A549 (cell line): ENCODE results near the gene EPHB1. TPM values are rescaled to one million over a fixed set of nuclear protein-coding genes. Genes with fewer than 3 reads are reported as not detected.
"Not testable (repeated sequence)": the region's sequence is repeated elsewhere in the genome, so short reads cannot be mapped to it uniquely, and the experiment has no call there.

ENCODE experiments used
- ATAC-seq, 2 experiments: fragments of 200-7000 bp in 1 of 2; fragments of >200 bp in 1 of 2; cut with Nextera tagmentation in 1 of 2; cut with Tn5 transposase in 1 of 2; 3 replicates each; pipeline versions ENCODE4 v1.8.0 to v1.9.1; 2018 to 2020; ENCODE audit warnings: mild to moderate bottlenecking in 1 of 2, moderate library complexity in 1 of 2
- CTCF ChIA-PET: fragments of 300-600 bp; sonication (Branson Sonifier 250); formaldehyde crosslinking; extraction: SDS; loops from one replicate; lab custom pipeline; 2021; ENCODE audit warnings: antibody characterized with exemption, inconsistent platforms; lab: Yijun Ruan, JAX
- POLR2A ChIA-PET: fragments of 350-600 bp; formaldehyde crosslinking; extraction: SDS; loops from one replicate; lab custom pipeline; 2021; ENCODE audit warnings: antibody characterized with exemption, inconsistent platforms; lab: Yijun Ruan, JAX
- DNase-seq, 2 experiments: peaks; one replicate each; pipeline versions ENCODE4 v3.0.0 to v3.0.0-alpha.2; 2011 to 2016; ENCODE audit warnings: low read depth in 1 of 2, low spot score in 1 of 2
- FAIRE-seq: peaks from 2 replicates; lab custom pipeline; 2011; peaks lifted over from hg19 to GRCh38; lab: Jason Lieb, UNC
- H3K27ac ChIP-seq, 2 experiments: fragments of >200 bp; sonication (Bioruptor Twin); formaldehyde crosslinking; 3 replicates each; pipeline ENCODE4 v1.5.1; 2016 to 2017
- H3K4me1 ChIP-seq: fragments of >200 bp; sonication (Bioruptor Twin); formaldehyde crosslinking; 3 replicates; pipeline ENCODE4 v1.6.1; 2016
- H3K4me2 ChIP-seq: fragments of >200 bp; sonication (Bioruptor Twin); formaldehyde crosslinking; 3 replicates; pipeline ENCODE4 v1.6.1; 2016
- H3K4me3 ChIP-seq: fragments of >200 bp; sonication (Bioruptor Twin); formaldehyde crosslinking; 3 replicates; pipeline ENCODE4 v1.5.1; 2016
- H3K9me3 ChIP-seq: fragments of >200 bp; sonication (Bioruptor Twin); formaldehyde crosslinking; 3 replicates; pipeline ENCODE4 v1.6.1; 2016
- BHLHE40 ChIP-seq: IDR thresholded peaks from 2 replicates; pipeline ENCODE4 v1.6.1; 2012; ENCODE audit warnings: low read depth, low read length, inconsistent platforms
- CBX2 ChIP-seq: fragments of 200-600 bp; sonication (generic); IDR thresholded peaks from 2 replicates; pipeline ENCODE4 v1.6.1; 2016; ENCODE audit warnings: low read depth, mild to moderate bottlenecking, borderline replicate concordance
- CBX8 ChIP-seq: fragments of 200-600 bp; sonication (generic); IDR thresholded peaks from 2 replicates; pipeline ENCODE4 v1.6.1; 2016
- EHF ChIP-seq: fragments of 250-450 bp; sonication (Bioruptor Pico); IDR thresholded peaks from 2 replicates; pipeline ENCODE4 v1.5.0; 2020; ENCODE audit warnings: mild to moderate bottlenecking
- EHMT2 ChIP-seq: fragments of 200-600 bp; sonication (generic); IDR thresholded peaks from 2 replicates; pipeline ENCODE4 v1.6.1; 2016; ENCODE audit warnings: antibody characterized with exemption, low read depth, mild to moderate bottlenecking, moderate library complexity
- ESRRA ChIP-seq: fragments of 150-350 bp; IDR thresholded peaks from 2 replicates; pipeline ENCODE4 v1.6.1; 2014; ENCODE audit warnings: mild to moderate bottlenecking, low read length, borderline replicate concordance
- FOSB ChIP-seq: fragments of 250-450 bp; sonication (Bioruptor Pico); IDR thresholded peaks from 2 replicates; pipeline ENCODE4 v1.5.0; 2020; ENCODE audit warnings: mild to moderate bottlenecking, moderate library complexity
- FOSL2 ChIP-seq, 2 experiments: fragments of 450-650 bp in 1 of 2; fragments of >200 bp in 1 of 2; sonication (Bioruptor Twin) in 1 of 2; formaldehyde crosslinking; IDR thresholded peaks; 2 replicates each; pipeline versions ENCODE4 v1.5.0 to v1.6.1; 2016 to 2020; ENCODE audit warnings: mild to moderate bottlenecking in 1 of 2, moderate library complexity in 1 of 2
- FOXS1 ChIP-seq: fragments of 250-450 bp; sonication (Bioruptor Pico); IDR thresholded peaks from 2 replicates; pipeline ENCODE4 v1.5.0; 2020; ENCODE audit warnings: mild to moderate bottlenecking, moderate library complexity
- GATA3 ChIP-seq: IDR thresholded peaks from 2 replicates; pipeline ENCODE4 v1.6.1; 2012; ENCODE audit warnings: borderline replicate concordance
- HDAC2 ChIP-seq: fragments of 200-600 bp; sonication (generic); IDR thresholded peaks from 2 replicates; pipeline ENCODE4 v1.6.1; 2016
- HEYL ChIP-seq: fragments of 250-450 bp; sonication (Bioruptor Pico); IDR thresholded peaks from 2 replicates; pipeline ENCODE4 v1.8.0; 2021; ENCODE audit warnings: mild to moderate bottlenecking, moderate library complexity
- HOXA7 ChIP-seq: fragments of 250-450 bp; sonication (Bioruptor Pico); IDR thresholded peaks from 2 replicates; pipeline ENCODE4 v1.5.0; 2020; ENCODE audit warnings: mild to moderate bottlenecking, moderate library complexity
- HOXB13 ChIP-seq: fragments of 250-450 bp; sonication (Bioruptor Pico); IDR thresholded peaks from 2 replicates; pipeline ENCODE4 v1.5.0; 2020; ENCODE audit warnings: low read depth, mild to moderate bottlenecking, moderate library complexity
- JUNB ChIP-seq: fragments of >200 bp; sonication (Bioruptor Twin); formaldehyde crosslinking; IDR thresholded peaks from 2 replicates; pipeline ENCODE4 v1.6.1; 2016
- NPAS2 ChIP-seq: fragments of 250-450 bp; sonication (Bioruptor Pico); IDR thresholded peaks from 2 replicates; pipeline ENCODE4 v1.8.0; 2022; ENCODE audit warnings: mild to moderate bottlenecking, moderate library complexity, borderline replicate concordance
- POLR2A ChIP-seq: IDR thresholded peaks from 2 replicates; pipeline ENCODE4 v1.6.1; 2012; ENCODE audit warnings: mild to moderate bottlenecking, low read length
- RAD21 ChIP-seq, 2 experiments: fragments of >200 bp in 1 of 2; sonication (Bioruptor Twin) in 1 of 2; formaldehyde crosslinking in 1 of 2; IDR thresholded peaks in 1 of 2; conservative IDR thresholded peaks in 1 of 2; 2 replicates in 1 of 2; 3 replicates in 1 of 2; pipeline ENCODE4 v1.6.1; 2012 to 2018; ENCODE audit warnings: inconsistent platforms in 1 of 2
- RARB ChIP-seq: fragments of 250-450 bp; sonication (Bioruptor Pico); IDR thresholded peaks from 2 replicates; pipeline ENCODE4 v1.8.0; 2021; ENCODE audit warnings: mild to moderate bottlenecking, moderate library complexity
- RFX5 ChIP-seq: fragments of 450-650 bp; IDR thresholded peaks from 2 replicates; pipeline ENCODE4 v1.7.1; 2014; ENCODE audit warnings: antibody characterized with exemption, mild to moderate bottlenecking, moderate library complexity
- RNF2 ChIP-seq: fragments of 200-600 bp; sonication (generic); IDR thresholded peaks from 2 replicates; pipeline ENCODE4 v1.6.1; 2016; ENCODE audit warnings: low read depth, mild to moderate bottlenecking, antibody characterized with exemption, moderate library complexity, borderline replicate concordance
- SREBF2 ChIP-seq: fragments of 450-650 bp; IDR thresholded peaks from 2 replicates; pipeline ENCODE4 v1.6.1; 2014; ENCODE audit warnings: mild to moderate bottlenecking, moderate library complexity
- TFCP2L1 ChIP-seq: fragments of 250-450 bp; sonication (Bioruptor Pico); IDR thresholded peaks from 2 replicates; pipeline ENCODE4 v1.5.0; 2021; ENCODE audit warnings: mild to moderate bottlenecking
- TP53 ChIP-seq: fragments of 250-450 bp; sonication (Bioruptor Pico); IDR thresholded peaks from 2 replicates; pipeline ENCODE4 v1.5.0; 2021; ENCODE audit warnings: mild to moderate bottlenecking, moderate library complexity
- ZSCAN20 ChIP-seq: fragments of 250-450 bp; sonication (Bioruptor Pico); IDR thresholded peaks from 2 replicates; pipeline ENCODE4 v1.8.0; 2022; ENCODE audit warnings: mild to moderate bottlenecking, moderate library complexity
- WGBS: methylation state at CpG from one replicate; pipeline ENCODE4 v1.1.6; 2017; ENCODE audit errors: missing lambda C conversion rate; 5-methylcytosine and 5-hydroxymethylcytosine counted together
- polyA plus RNA-seq, 4 experiments: library from polyadenylated mRNA; depleted of rRNA in 3 of 4; stranded (reverse); fragments of >200 nt; fragmentation: RNase III in 1 of 4; extraction: RNeasy Plus Mini Kit Qiagen cat#74134 plus additional on column Dnase treatment in 1 of 4; gene quantifications; 2 replicates in 3 of 4; 3 replicates in 1 of 4; pipeline ENCODE4 v1.2.3, GENCODE V29; 2011 to 2017
- TF ChIP-seq, protein P1 (sequence below): fragments of 250-450 bp; sonication (Bioruptor Pico); IDR thresholded peaks from 2 replicates; pipeline ENCODE4 v1.5.0; 2021; ENCODE audit warnings: mild to moderate bottlenecking, moderate library complexity, borderline replicate concordance
- TF ChIP-seq, protein P2 (sequence below): fragments of 150-350 bp; IDR thresholded peaks from 2 replicates; pipeline ENCODE4 v1.6.1; 2014; ENCODE audit warnings: low read depth, mild to moderate bottlenecking, low read length
- TF ChIP-seq, protein P3 (sequence below): IDR thresholded peaks from 2 replicates; pipeline ENCODE4 v1.6.1; 2012

Gene EPHB1
- polyA plus RNA-seq, 2 of the 4 experiments (the other 2 are of a cell fraction) = 0.18 to 0.21 TPM

DNA sequence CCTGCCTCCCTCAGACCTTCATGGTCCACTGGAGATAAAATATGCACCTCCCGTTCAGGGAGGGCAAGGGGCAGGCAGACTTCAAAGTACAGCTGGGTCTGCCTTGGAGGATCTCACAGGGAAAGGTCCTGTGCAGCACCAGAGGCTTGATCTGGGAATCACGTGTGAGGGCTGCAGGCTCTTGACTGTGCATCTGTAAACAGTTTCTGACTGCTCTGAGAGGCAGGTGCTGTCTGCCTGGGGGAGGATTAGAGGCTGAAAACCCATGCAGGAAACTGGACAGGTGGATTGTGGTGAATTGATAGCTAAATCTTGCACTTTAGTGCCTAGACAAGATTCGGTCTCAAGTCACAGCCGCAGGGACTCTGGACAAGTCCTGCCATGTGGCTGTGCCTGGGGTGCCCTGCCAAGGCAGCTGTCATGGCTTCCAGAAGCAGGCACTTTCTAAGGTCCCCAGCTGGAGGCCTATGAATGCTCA lies 239.3 kb downstream of the EPHB1 start (continued):
- TF ChIP-seq EHF (CRISPR knock-in tag) = no peak
- TF ChIP-seq, protein P1, sequence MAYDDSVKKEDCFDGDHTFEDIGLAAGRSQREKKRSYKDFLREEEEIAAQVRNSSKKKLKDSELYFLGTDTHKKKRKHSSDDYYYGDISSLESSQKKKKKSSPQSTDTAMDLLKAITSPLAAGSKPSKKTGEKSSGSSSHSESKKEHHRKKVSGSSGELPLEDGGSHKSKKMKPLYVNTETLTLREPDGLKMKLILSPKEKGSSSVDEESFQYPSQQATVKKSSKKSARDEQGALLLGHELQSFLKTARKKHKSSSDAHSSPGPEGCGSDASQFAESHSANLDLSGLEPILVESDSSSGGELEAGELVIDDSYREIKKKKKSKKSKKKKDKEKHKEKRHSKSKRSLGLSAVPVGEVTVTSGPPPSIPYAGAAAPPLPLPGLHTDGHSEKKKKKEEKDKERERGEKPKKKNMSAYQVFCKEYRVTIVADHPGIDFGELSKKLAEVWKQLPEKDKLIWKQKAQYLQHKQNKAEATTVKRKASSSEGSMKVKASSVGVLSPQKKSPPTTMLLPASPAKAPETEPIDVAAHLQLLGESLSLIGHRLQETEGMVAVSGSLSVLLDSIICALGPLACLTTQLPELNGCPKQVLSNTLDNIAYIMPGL (CRISPR knock-in tag) = no peak
- TF ChIP-seq FOXS1 (CRISPR knock-in tag) = no peak

GRCh38 chr3:135034891-135035440 lies 239.9 kb downstream of the EPHB1 start:
- no peak for TF ChIP-seq RAD21 (conservative IDR thresholded peaks at IDR 0.05 in 1 of 2, IDR thresholded peaks at IDR 0.05 in 1 of 2)
- TF ChIP-seq POLR2A = no peak
- no peak for TF ChIP-seq HEYL (CRISPR knock-in tag)
- TF ChIP-seq ESRRA = no peak
- TF ChIP-seq EHMT2 = no peak
- no peak for TF ChIP-seq NPAS2 (CRISPR knock-in tag)
- no peak for TF ChIP-seq RFX5
- no peak for TF ChIP-seq TFCP2L1 (CRISPR knock-in tag)
- no peak for TF ChIP-seq HOXB13 (CRISPR knock-in tag)
- TF ChIP-seq JUNB = no peak
- TF ChIP-seq FOSL2 (IDR thresholded peaks at IDR 0.05) = no peak
- no peak for TF ChIP-seq FOSL2 (CRISPR knock-in tag; IDR thresholded peaks at IDR 0.05)
- no peaks in the 10 kb centered on the region for H3K4me1 ChIP-seq
- 18% methylated on average over 6 of the region's 6 CpGs for WGBS
- FAIRE-seq (no peak), ATAC-seq (no peak), DNase-seq (no peak)
- no peaks in the 10 kb centered on the region for H3K9me3 ChIP-seq
- ChIA-PET POLR2A (no interaction called here), CTCF (no interaction called here)
- no peak overlapping the region for H3K4me2 ChIP-seq
- H3K4me3 ChIP-seq = no peak overlapping the region
- no peak overlapping the region for H3K27ac ChIP-seq

DNA sequence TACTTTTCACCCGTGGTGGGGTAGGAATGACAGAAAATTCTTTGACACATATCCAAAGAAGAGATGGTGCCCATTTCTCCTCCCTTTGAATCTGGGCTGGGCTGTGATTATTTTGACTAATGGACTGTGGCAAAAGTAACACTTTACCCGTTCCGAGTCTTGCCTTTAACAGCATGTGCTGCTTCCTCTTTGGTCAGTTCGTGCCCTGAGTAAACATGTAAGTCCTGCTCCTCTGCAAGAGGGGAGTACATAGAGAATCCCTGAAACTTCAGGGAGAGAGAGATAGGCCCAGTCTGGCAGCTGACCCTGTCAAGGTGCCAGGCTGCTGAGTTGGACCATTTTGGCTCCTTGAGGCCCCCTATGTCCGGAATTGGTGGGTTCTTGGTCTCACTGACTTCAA lies 243.1 kb downstream of the EPHB1 start:
- H3K4me2 ChIP-seq = no peak overlapping the region
- H3K27ac ChIP-seq = no peak overlapping the region
- DNase-seq = no peak
- CTCF ChIA-PET = no interaction called here
- no peak for FAIRE-seq
- H3K4me1 ChIP-seq = no peaks in the 10 kb centered on the region
- TF ChIP-seq EHMT2 (no peak), FOSB (CRISPR knock-in tag) (no peak), GATA3 (no peak), ZSCAN20 (no peak), TP53 (no peak), CBX8 (no peak), HOXB13 (CRISPR knock-in tag) (no peak), HDAC2 (no peak), RAD21 (conservative IDR thresholded peaks at IDR 0.05 in 1 of 2, IDR thresholded peaks at IDR 0.05 in 1 of 2) (no peak), SREBF2 (no peak), RNF2 (no peak), BHLHE40 (no peak), RARB (CRISPR knock-in tag) (no peak), RFX5 (no peak), HOXA7 (CRISPR knock-in tag) (no peak), FOXS1 (CRISPR knock-in tag) (no peak), CBX2 (no peak)
- TF ChIP-seq, protein P2, sequence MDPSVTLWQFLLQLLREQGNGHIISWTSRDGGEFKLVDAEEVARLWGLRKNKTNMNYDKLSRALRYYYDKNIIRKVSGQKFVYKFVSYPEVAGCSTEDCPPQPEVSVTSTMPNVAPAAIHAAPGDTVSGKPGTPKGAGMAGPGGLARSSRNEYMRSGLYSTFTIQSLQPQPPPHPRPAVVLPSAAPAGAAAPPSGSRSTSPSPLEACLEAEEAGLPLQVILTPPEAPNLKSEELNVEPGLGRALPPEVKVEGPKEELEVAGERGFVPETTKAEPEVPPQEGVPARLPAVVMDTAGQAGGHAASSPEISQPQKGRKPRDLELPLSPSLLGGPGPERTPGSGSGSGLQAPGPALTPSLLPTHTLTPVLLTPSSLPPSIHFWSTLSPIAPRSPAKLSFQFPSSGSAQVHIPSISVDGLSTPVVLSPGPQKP = no peak
- TF ChIP-seq, protein P3, sequence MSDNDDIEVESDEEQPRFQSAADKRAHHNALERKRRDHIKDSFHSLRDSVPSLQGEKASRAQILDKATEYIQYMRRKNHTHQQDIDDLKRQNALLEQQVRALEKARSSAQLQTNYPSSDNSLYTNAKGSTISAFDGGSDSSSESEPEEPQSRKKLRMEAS = no peak
- TF ChIP-seq, all 56 proteins: peak for 0
- WGBS = 18% methylated on average over 5 of the region's 5 CpGs
- ATAC-seq = no peak
- Histone ChIP-seq H3K9me3 (no peaks in the 10 kb centered on the region), H3K4me3 (no peak overlapping the region)
- POLR2A ChIA-PET = no interaction called here

DNA sequence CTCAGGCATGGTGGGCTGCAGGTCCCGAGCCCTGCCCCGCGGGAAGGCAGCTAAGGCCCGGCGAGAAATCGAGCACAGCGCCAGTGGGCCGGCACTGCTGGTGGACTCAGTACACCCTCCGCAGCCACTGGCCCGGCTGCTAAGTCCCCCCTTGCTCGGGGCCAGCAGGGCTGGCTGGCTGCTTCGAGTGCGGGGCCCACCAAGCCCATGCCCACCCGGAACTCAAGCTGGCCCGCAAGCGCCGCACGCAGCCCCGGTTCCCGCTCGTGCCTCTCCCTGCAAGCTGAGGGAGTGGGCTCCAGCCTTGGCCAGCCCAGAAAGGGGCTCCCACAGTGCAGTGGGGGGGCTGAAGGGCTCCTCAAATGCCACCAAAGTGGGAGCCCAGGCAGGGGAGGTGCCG lies 244.5 kb downstream of the EPHB1 start:
- 82% methylated on average over 16 of the region's 22 CpGs for WGBS
- H3K4me3 ChIP-seq, POLR2A ChIA-PET, H3K4me2 ChIP-seq, H3K27ac ChIP-seq, FAIRE-seq, H3K9me3 ChIP-seq, ATAC-seq, DNase-seq, CTCF ChIA-PET, H3K4me1 ChIP-seq: not testable (repeated sequence)
